Activated CD8-positive, alpha-beta T cell treated with anti-CD3 and anti-CD28 coated beads for 36 hours (primary cell): Measurements from ENCODE around the gene DNAH12. TPM values are rescaled to one million over a fixed set of nuclear protein-coding genes. Genes with fewer than 3 reads are reported as not detected.
A peak's percentile ranks its signal among the peaks of the same experiment; 100 is the strongest.

Experiments used
- ATAC-seq: fragments of 200-7000 bp; cut with Tn5 transposase; one replicate; pipeline ENCODE4 v1.10.0; 2021; ENCODE audit warnings: mild to moderate bottlenecking, moderate library complexity
- CTCF ChIA-PET: fragments of 350-600 bp; sonication (Branson Sonifier 250); formaldehyde crosslinking; loops from one replicate; lab custom pipeline; 2021; ENCODE audit warnings: antibody characterized with exemption; lab: Charles Lee
- POLR2A ChIA-PET: fragments of 350-600 bp; sonication (Branson Sonifier 250); formaldehyde crosslinking; loops from one replicate; lab custom pipeline; 2021; ENCODE audit warnings: antibody characterized with exemption; lab: Charles Lee
- DNase-seq: peaks from one replicate; pipeline ENCODE4 v3.0.0-alpha.2; 2020
- H3K27ac Mint-ChIP-seq: one replicate; pipeline ENCODE4 v1.8.0; 2021; ENCODE audit warnings: mild to moderate bottlenecking, mixed read lengths
- H3K27me3 Mint-ChIP-seq: one replicate; pipeline ENCODE4 v1.8.0; 2021; ENCODE audit warnings: mixed read lengths
- H3K36me3 Mint-ChIP-seq: one replicate; pipeline ENCODE4 v1.8.0; 2021; ENCODE audit warnings: low read depth, mixed read lengths
- H3K4me1 Mint-ChIP-seq: one replicate; pipeline ENCODE4 v1.8.0; 2021; ENCODE audit warnings: low read depth, mixed read lengths
- H3K4me3 Mint-ChIP-seq: one replicate; pipeline ENCODE4 v1.8.0; 2021; ENCODE audit warnings: mild to moderate bottlenecking, moderate library complexity, mixed read lengths
- H3K9me3 Mint-ChIP-seq: one replicate; pipeline ENCODE4 v1.8.0; 2021; ENCODE audit warnings: mixed read lengths
- intact Hi-C: fragments of 100-400 bp; cut with micrococcal nuclease; formaldehyde crosslinking; loops from one replicate; pipeline ENCODE4 v1.10.0; 2022
- total RNA-seq, 2 experiments: library from RNA; stranded (reverse); gene quantifications; one replicate each; pipeline ENCODE4 v1.2.3, GENCODE V29; 2021
- TF ChIP-seq, protein P1 (sequence below): fragments of 200-600 bp; IDR thresholded peaks from one replicate; pipeline ENCODE4 v1.8.0; 2022; ENCODE audit warnings: antibody characterized with exemption, mild to moderate bottlenecking

The DNAH12 gene
- total RNA-seq, 2 experiments from 2014 or later = 0.07 TPM; not detected in 1

DNA sequence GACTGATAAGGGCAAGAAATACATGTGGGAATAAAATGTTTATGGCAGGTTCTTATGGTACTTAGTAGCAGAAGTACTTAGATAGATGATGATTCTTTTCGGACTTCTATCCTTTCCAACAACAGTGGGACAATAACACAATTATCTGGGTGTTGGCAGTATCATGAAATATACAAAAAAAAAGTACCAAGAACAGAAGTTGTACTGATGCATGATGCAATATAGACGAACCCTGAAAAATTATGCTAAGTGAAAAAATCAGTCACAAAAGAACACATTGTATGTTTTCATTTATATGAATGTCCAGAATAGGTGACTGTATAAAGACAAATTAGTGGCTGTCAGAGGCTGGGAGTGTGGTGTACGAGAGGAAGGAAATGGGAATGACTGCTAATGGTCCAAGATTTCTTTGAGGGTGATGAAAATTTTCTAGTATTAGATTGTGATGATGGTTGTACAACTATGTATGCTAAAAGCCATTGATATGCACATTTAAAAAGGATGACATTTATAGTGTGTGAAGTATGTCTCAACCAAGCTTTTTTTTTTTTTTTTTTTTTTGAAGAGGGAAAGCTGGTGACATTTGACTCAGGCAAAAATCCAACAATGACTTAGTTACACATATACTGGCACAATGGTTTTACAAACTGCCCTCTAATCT lies 32.0 kb upstream of the DNAH12 start:
- peaks cover 53% of the 10 kb centered on the region for H3K36me3 Mint-ChIP-seq
- TF ChIP-seq, protein P1, sequence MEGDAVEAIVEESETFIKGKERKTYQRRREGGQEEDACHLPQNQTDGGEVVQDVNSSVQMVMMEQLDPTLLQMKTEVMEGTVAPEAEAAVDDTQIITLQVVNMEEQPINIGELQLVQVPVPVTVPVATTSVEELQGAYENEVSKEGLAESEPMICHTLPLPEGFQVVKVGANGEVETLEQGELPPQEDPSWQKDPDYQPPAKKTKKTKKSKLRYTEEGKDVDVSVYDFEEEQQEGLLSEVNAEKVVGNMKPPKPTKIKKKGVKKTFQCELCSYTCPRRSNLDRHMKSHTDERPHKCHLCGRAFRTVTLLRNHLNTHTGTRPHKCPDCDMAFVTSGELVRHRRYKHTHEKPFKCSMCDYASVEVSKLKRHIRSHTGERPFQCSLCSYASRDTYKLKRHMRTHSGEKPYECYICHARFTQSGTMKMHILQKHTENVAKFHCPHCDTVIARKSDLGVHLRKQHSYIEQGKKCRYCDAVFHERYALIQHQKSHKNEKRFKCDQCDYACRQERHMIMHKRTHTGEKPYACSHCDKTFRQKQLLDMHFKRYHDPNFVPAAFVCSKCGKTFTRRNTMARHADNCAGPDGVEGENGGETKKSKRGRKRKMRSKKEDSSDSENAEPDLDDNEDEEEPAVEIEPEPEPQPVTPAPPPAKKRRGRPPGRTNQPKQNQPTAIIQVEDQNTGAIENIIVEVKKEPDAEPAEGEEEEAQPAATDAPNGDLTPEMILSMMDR = no peak
- H3K27ac Mint-ChIP-seq = peak overlapping the region; percentile 64
- ChIA-PET POLR2A (no interaction called here), CTCF (no interaction called here)
- intact Hi-C loops = no loop called here
- peaks cover 16% of the 10 kb centered on the region for H3K4me1 Mint-ChIP-seq
- H3K4me3 Mint-ChIP-seq = no peak overlapping the region
- H3K9me3 Mint-ChIP-seq = no peaks in the 10 kb centered on the region
- no peaks in the 10 kb centered on the region for H3K27me3 Mint-ChIP-seq
- DNase-seq (no peak), ATAC-seq (no peak)

- Mint-ChIP-seq H3K9me3 (no peaks in the 10 kb centered on the region), H3K4me3 (no peak overlapping the region), H3K36me3 (peaks cover 50% of the 10 kb centered on the region), H3K4me1 (peaks cover 16% of the 10 kb centered on the region), H3K27ac (no peak overlapping the region), H3K27me3 (no peaks in the 10 kb centered on the region)
- intact Hi-C loops = no loop called here
- POLR2A ChIA-PET = interaction anchor here (1.1 kb wide), 2 partner anchors 10 to 15 kb away, joined by 3 to 5 read pairs; partner anchors contain the start of gene PDE12
- CTCF ChIA-PET = interaction anchor here (1.1 to 1.6 kb wide), 2 partner anchors 11 to 15 kb away, joined by 3 read pairs; no protein-coding TSS in a partner anchor
- no peak for ATAC-seq
- TF ChIP-seq, protein P1 = no peak
- DNase-seq = no peak
Measured at GRCh38 chr3:57572096-57572495, 28.0 kb upstream of the DNAH12 start.

DNA sequence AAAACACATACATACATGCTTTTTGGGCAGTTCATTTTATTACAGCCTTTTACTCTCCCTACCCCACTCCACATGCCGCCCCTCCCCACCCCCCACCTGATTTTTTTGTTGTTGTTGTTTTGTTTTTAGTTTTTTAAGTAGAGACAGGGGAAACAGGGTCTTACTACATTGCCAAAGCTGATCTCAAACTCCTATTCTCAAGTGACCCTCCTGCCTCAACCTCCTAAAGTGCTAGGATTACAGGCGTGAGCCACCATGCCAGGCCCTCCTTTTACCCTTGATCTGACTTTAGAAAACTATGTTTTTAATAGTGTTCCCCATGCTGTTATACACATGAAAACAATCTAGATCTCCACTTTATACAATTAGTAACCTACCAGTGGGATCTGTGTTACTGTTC lies 26.7 kb upstream of the DNAH12 start:
- ChIA-PET CTCF (interaction anchor here (0.8 to 1.9 kb wide), 3 partner anchors 9 to 173 kb away, joined by 3 to 6 read pairs (median 4); no protein-coding TSS in a partner anchor), POLR2A (interaction anchor here (1.1 kb wide), 1 partner anchor 10 kb away, joined by 4 read pairs; no protein-coding TSS in a partner anchor)
- Mint-ChIP-seq H3K27ac (no peak overlapping the region), H3K27me3 (no peaks in the 10 kb centered on the region), H3K4me3 (no peak overlapping the region), H3K9me3 (no peaks in the 10 kb centered on the region), H3K36me3 (peaks cover 40% of the 10 kb centered on the region), H3K4me1 (peaks cover 10% of the 10 kb centered on the region)
- TF ChIP-seq, protein P1 = no peak
- intact Hi-C loops = no loop called here
- no peak for ATAC-seq
- DNase-seq = no peak

GRCh38 chr3:57569859-57570450 lies 25.8 kb upstream of the DNAH12 start:
- intact Hi-C loops = no loop called here
- no peaks in the 10 kb centered on the region for H3K27me3 Mint-ChIP-seq
- TF ChIP-seq, protein P1 = no peak
- no peak overlapping the region for H3K4me3 Mint-ChIP-seq
- DNase-seq (no peak), ATAC-seq (no peak)
- H3K4me1 Mint-ChIP-seq = peaks cover 9% of the 10 kb centered on the region
- POLR2A ChIA-PET = interaction anchor here (1.0 to 1.1 kb wide), 2 partner anchors 8 to 9 kb away, joined by 3 to 4 read pairs; no protein-coding TSS in a partner anchor
- H3K27ac Mint-ChIP-seq = no peak overlapping the region
- CTCF ChIA-PET = interaction anchor here (1.3 to 1.9 kb wide), 2 partner anchors 10 to 21 kb away, joined by 4 to 6 read pairs; no protein-coding TSS in a partner anchor
- H3K9me3 Mint-ChIP-seq = no peaks in the 10 kb centered on the region
- H3K36me3 Mint-ChIP-seq = peaks cover 32% of the 10 kb centered on the region
